SK-N-SH (cell line): ENCODE data around the gene CXCL9.
"Not testable (repeated sequence)": the region's sequence is repeated elsewhere in the genome, so short reads cannot be mapped to it uniquely, and the experiment has no call there.

Experiments used
- CTCF ChIP-seq: fragments of 200-600 bp; sonication (generic); IDR thresholded peaks from 2 replicates; pipeline ENCODE4 v1.6.1; 2017; ENCODE audit warnings: antibody characterized with exemption, mild to moderate bottlenecking, moderate library complexity
- TAF1 ChIP-seq: IDR thresholded peaks from 2 replicates; pipeline ENCODE4 v1.6.1; 2012; ENCODE audit warnings: low read depth, mild to moderate bottlenecking, low read length, moderate library complexity, borderline replicate concordance

GRCh38 chr4:75998525-75999147, 8.7 kb downstream of the CXCL9 start:
- TF ChIP-seq TAF1, CTCF: not testable (repeated sequence)
